ENCODE results near the gene TNFSF10.

The TNFSF10 gene

DNA sequence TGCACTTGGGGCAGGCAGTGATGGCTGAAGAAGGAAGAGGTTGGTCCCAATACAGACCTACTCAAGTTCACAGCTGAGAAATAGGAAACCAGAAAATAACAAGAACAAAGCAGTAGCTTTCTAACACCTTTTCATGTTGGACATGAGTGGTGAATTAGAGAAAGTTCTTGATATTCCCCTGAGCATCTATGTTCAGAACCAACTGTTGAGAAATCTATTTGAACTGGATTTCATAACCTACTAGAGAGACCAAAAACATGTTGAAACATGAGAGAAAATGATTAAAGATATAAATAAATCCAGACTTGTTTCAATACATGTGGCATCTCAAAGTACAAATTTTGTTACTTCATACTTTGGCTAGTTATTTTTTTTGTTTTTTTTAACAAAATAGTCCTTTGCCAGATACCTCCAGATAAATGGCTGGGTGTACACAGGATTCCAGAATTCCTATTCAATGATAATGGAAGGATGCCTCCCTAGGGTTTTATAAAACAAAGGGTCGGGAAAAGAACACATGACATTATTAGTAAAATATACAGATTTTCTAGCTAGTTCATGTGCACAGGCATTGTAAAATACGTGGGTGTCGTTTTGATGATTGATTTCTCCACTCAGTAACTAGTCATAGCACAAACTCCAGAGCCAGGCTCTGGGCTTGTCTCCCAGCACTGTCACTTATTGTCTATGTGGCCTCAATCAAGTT, 34.4 kb upstream of the TNFSF10 start:
- Histone ChIP-seq H3K27me3 (ENCODE audit: low read depth, low read length) (no peaks in the 10 kb centered on the region), H3K9me3 (ENCODE audit: control insufficient read depth in 1 of 2, low read length in 2 of 2) (no peaks in the 10 kb centered on the region), H3K27ac (ENCODE audit: low read length) (no peak overlapping the region), H3K4me1 (ENCODE audit: control insufficient read depth in 1 of 2, insufficient read depth in 2 of 2, low read length in 2 of 2) (peaks cover 0 to under 1% of the 10 kb centered on the region in 2 donors), H3K4me3 (ENCODE audit: low read depth in 1 of 2, low read length in 2 of 2) (no peak overlapping the region), H3K36me3 (ENCODE audit: control insufficient read depth in 1 of 2, insufficient read depth in 2 of 2, low read length in 2 of 2) (no peaks in the 10 kb centered on the region)

DNA sequence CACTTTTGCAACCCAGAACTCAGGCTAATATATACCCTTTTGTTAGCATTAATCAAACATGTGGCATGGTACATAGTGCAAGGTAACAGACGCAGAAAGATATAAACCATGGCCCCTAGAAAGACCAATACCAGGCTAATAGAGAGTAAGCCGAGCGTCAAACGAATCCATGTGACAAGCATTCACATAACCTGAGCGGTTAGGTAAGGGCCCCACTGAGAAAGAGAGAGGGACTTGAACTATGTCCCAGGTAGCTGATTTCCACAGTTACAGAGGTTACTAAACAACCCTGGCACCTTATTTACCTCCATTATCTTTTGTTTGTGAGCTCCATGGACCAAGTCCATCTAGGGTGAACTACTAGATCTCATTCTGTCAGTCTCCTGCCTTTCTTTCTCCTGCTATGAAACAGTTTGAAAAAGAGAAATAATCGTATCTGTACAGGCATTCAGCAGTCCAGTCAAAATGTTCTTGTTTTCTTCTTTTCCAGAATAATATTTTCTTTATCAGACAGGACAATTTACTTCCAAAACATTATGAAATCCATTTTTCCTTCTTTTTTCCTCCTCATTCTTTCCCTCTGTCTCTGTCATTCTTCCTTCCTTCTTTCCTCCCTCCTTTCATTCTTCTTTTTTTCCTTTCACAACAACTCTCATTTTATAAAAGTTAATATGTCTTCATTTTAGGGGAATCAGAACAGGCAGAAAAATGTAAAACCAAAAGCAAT, 30.5 kb upstream of the TNFSF10 start:
- Histone ChIP-seq H3K36me3 (ENCODE audit: control insufficient read depth in 1 of 2, insufficient read depth in 2 of 2, low read length in 2 of 2) (no peaks in the 10 kb centered on the region), H3K27me3 (ENCODE audit: low read depth, low read length) (no peaks in the 10 kb centered on the region), H3K4me1 (ENCODE audit: control insufficient read depth in 1 of 2, insufficient read depth in 2 of 2, low read length in 2 of 2) (peaks cover 0 to 1% of the 10 kb centered on the region in 2 donors), H3K9me3 (ENCODE audit: control insufficient read depth in 1 of 2, low read length in 2 of 2) (no peaks in the 10 kb centered on the region), H3K27ac (ENCODE audit: low read length) (no peak overlapping the region), H3K4me3 (ENCODE audit: low read depth in 1 of 2, low read length in 2 of 2) (peak overlapping the region in 1 of 2 donors; percentile 26)

DNA sequence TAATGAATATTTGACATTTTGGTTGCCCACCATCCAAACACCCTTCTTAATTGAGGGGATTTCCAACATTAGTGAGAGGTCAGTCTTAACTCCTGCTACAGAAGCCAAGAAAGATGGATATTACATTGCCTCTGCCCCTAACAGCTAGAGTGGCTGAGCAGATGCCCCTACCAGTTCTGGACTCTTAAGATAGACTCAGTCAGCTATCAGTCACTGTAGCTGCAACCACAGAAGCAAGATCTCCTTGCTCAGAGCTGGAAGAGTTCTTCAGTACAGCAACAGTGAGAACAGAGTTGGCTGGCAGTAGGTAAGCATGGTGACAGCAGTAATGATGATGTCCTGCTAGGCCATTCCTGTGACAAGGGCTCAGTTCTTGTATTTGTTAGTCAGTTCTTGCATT, 29.4 kb upstream of the TNFSF10 start:
- no peaks in the 10 kb centered on the region for H3K36me3 ChIP-seq (ENCODE audit: control insufficient read depth in 1 of 2, insufficient read depth in 2 of 2, low read length in 2 of 2)
- no peak overlapping the region for H3K27ac ChIP-seq (ENCODE audit: low read length)
- no peaks in the 10 kb centered on the region for H3K27me3 ChIP-seq (ENCODE audit: low read depth, low read length)
- no peak overlapping the region for H3K4me3 ChIP-seq (ENCODE audit: low read depth in 1 of 2, low read length in 2 of 2)
- no peaks in the 10 kb centered on the region for H3K9me3 ChIP-seq (ENCODE audit: control insufficient read depth in 1 of 2, low read length in 2 of 2)
- peaks cover 0 to 3% of the 10 kb centered on the region in 2 donors for H3K4me1 ChIP-seq (ENCODE audit: control insufficient read depth in 1 of 2, insufficient read depth in 2 of 2, low read length in 2 of 2)

GRCh38 chr3:172551874-172552273, 28.6 kb upstream of the TNFSF10 start:
- H3K4me1 ChIP-seq (ENCODE audit: control insufficient read depth in 1 of 2, insufficient read depth in 2 of 2, low read length in 2 of 2) = peaks cover 0 to 6% of the 10 kb centered on the region in 2 donors
- H3K27me3 ChIP-seq (ENCODE audit: low read depth, low read length) = no peaks in the 10 kb centered on the region
- H3K36me3 ChIP-seq (ENCODE audit: control insufficient read depth in 1 of 2, insufficient read depth in 2 of 2, low read length in 2 of 2) = no peaks in the 10 kb centered on the region
- H3K27ac ChIP-seq (ENCODE audit: low read length) = no peak overlapping the region
- H3K4me3 ChIP-seq (ENCODE audit: low read depth in 1 of 2, low read length in 2 of 2) = no peak overlapping the region
- no peaks in the 10 kb centered on the region for H3K9me3 ChIP-seq (ENCODE audit: control insufficient read depth in 1 of 2, low read length in 2 of 2)

DNA sequence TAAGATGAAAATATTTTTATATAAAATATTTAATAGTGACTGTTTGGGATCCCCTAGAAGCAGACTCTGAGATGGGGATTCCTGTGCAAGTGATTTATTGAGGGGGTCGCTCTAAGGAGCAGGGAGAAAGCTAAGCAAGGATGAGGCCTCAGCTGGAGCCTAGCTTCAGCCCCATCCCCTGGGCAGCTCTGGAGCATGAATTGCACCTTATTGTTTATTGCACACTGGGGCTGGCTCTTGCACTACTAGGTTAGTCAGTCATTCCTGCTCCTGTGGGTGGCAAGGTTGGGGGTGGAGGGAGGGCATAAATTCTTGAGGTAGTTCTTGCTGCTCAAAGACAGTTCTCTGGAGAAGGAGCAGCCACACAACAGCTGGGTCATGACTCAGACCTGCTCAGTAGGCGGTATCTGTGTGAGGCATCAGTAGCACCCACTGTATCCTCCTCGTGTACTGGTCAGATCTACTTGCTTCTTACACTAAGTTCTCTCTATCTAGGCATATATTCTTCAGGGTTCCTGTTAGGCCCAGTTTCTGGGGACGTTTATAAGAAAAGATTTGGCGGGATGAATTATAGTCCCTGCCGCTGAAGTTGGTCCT, 27.2 kb upstream of the TNFSF10 start:
- H3K4me3 ChIP-seq (ENCODE audit: low read depth in 1 of 2, low read length in 2 of 2) = no peak overlapping the region
- H3K27me3 ChIP-seq (ENCODE audit: low read depth, low read length) = no peaks in the 10 kb centered on the region
- no peaks in the 10 kb centered on the region for H3K9me3 ChIP-seq (ENCODE audit: control insufficient read depth in 1 of 2, low read length in 2 of 2)
- H3K4me1 ChIP-seq (ENCODE audit: control insufficient read depth in 1 of 2, insufficient read depth in 2 of 2, low read length in 2 of 2) = peaks cover 5 to 11% of the 10 kb centered on the region in 2 donors
- H3K27ac ChIP-seq (ENCODE audit: low read length) = no peak overlapping the region
- no peaks in the 10 kb centered on the region for H3K36me3 ChIP-seq (ENCODE audit: control insufficient read depth in 1 of 2, insufficient read depth in 2 of 2, low read length in 2 of 2)

DNA sequence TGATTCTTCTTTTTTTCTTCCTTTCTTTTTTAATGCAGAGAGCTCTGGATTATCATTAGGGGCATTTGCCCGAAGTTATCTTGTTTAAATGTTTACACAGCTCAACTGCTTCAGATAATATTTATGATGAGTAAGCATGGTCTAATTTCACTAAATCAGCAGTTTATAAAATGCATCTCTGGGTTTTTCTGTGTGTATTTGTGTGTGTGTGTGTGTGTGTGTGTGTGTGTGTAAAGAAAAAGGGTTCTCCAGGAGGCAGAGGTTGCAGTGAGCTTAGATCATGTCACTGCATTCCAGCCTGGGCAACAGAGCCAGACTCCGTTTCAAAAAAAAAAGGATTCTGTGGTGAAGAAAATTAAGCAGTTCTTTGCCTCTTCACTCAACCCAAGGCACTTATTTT, 25.9 kb upstream of the TNFSF10 start:
- no peaks in the 10 kb centered on the region for H3K9me3 ChIP-seq (ENCODE audit: control insufficient read depth in 1 of 2, low read length in 2 of 2)
- no peaks in the 10 kb centered on the region for H3K36me3 ChIP-seq (ENCODE audit: control insufficient read depth in 1 of 2, insufficient read depth in 2 of 2, low read length in 2 of 2)
- H3K4me1 ChIP-seq (ENCODE audit: control insufficient read depth in 1 of 2, insufficient read depth in 2 of 2, low read length in 2 of 2) = peaks cover 5 to 11% of the 10 kb centered on the region in 2 donors
- H3K27ac ChIP-seq (ENCODE audit: low read length) = no peak overlapping the region
- H3K27me3 ChIP-seq (ENCODE audit: low read depth, low read length) = no peaks in the 10 kb centered on the region
- no peak overlapping the region for H3K4me3 ChIP-seq (ENCODE audit: low read depth in 1 of 2, low read length in 2 of 2)

GRCh38 chr3:172546628-172547214, 23.5 kb upstream of the TNFSF10 start:
- H3K36me3 ChIP-seq (ENCODE audit: control insufficient read depth in 1 of 2, insufficient read depth in 2 of 2, low read length in 2 of 2) = no peaks in the 10 kb centered on the region
- no peaks in the 10 kb centered on the region for H3K9me3 ChIP-seq (ENCODE audit: control insufficient read depth in 1 of 2, low read length in 2 of 2)
- no peak overlapping the region for H3K4me3 ChIP-seq (ENCODE audit: low read depth in 1 of 2, low read length in 2 of 2)
- no peaks in the 10 kb centered on the region for H3K27me3 ChIP-seq (ENCODE audit: low read depth, low read length)
- H3K4me1 ChIP-seq (ENCODE audit: control insufficient read depth in 1 of 2, insufficient read depth in 2 of 2, low read length in 2 of 2) = peaks cover 10 to 17% of the 10 kb centered on the region in 2 donors
- H3K27ac ChIP-seq (ENCODE audit: low read length) = peak overlapping the region; percentile 56

- Histone ChIP-seq H3K4me1 (ENCODE audit: control insufficient read depth in 1 of 2, insufficient read depth in 2 of 2, low read length in 2 of 2) (peaks cover 10 to 17% of the 10 kb centered on the region in 2 donors), H3K27me3 (ENCODE audit: low read depth, low read length) (no peaks in the 10 kb centered on the region), H3K27ac (ENCODE audit: low read length) (peak overlapping the region; percentile 56), H3K36me3 (ENCODE audit: control insufficient read depth in 1 of 2, insufficient read depth in 2 of 2, low read length in 2 of 2) (no peaks in the 10 kb centered on the region), H3K4me3 (ENCODE audit: low read depth in 1 of 2, low read length in 2 of 2) (no peak overlapping the region), H3K9me3 (ENCODE audit: control insufficient read depth in 1 of 2, low read length in 2 of 2) (no peaks in the 10 kb centered on the region)
Measured at GRCh38 chr3:172546105-172546504, 22.9 kb upstream of the TNFSF10 start.

GRCh38 chr3:172544404-172544803, 21.2 kb upstream of the TNFSF10 start:
- Histone ChIP-seq H3K9me3 (ENCODE audit: control insufficient read depth in 1 of 2, low read length in 2 of 2) (no peaks in the 10 kb centered on the region), H3K4me3 (ENCODE audit: low read depth in 1 of 2, low read length in 2 of 2) (no peak overlapping the region), H3K27me3 (ENCODE audit: low read depth, low read length) (no peaks in the 10 kb centered on the region), H3K27ac (ENCODE audit: low read length) (no peak overlapping the region), H3K36me3 (ENCODE audit: control insufficient read depth in 1 of 2, insufficient read depth in 2 of 2, low read length in 2 of 2) (no peaks in the 10 kb centered on the region), H3K4me1 (ENCODE audit: control insufficient read depth in 1 of 2, insufficient read depth in 2 of 2, low read length in 2 of 2) (peaks cover 10 to 17% of the 10 kb centered on the region in 2 donors)

DNA sequence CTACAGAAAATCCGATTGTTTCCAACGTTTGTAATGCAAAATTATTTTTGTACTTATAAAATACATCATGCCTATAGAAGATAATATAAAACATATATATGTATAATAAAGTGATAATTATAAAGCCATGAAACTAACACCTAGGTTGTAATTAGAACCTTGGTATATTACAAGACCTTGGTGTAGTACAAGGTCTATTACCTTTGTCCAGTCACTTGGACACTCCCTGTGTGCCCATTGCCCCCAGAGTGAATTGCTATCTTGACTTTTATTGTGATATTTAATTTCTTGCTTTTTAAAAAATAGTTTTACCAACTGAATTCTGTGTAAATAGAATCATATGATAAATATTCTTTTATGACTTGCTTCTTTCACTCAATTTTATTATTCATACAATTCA, 20.7 kb upstream of the TNFSF10 start:
- H3K4me3 ChIP-seq (ENCODE audit: low read depth in 1 of 2, low read length in 2 of 2) = no peak overlapping the region
- H3K27me3 ChIP-seq (ENCODE audit: low read depth, low read length) = no peaks in the 10 kb centered on the region
- no peaks in the 10 kb centered on the region for H3K36me3 ChIP-seq (ENCODE audit: control insufficient read depth in 1 of 2, insufficient read depth in 2 of 2, low read length in 2 of 2)
- H3K27ac ChIP-seq (ENCODE audit: low read length) = no peak overlapping the region
- no peaks in the 10 kb centered on the region for H3K9me3 ChIP-seq (ENCODE audit: control insufficient read depth in 1 of 2, low read length in 2 of 2)
- H3K4me1 ChIP-seq (ENCODE audit: control insufficient read depth in 1 of 2, insufficient read depth in 2 of 2, low read length in 2 of 2) = peaks cover 10 to 17% of the 10 kb centered on the region in 2 donors

GRCh38 chr3:172543419-172543818, 20.2 kb upstream of the TNFSF10 start:
- Histone ChIP-seq H3K4me3 (ENCODE audit: low read depth in 1 of 2, low read length in 2 of 2) (no peak overlapping the region), H3K27ac (ENCODE audit: low read length) (no peak overlapping the region), H3K4me1 (ENCODE audit: control insufficient read depth in 1 of 2, insufficient read depth in 2 of 2, low read length in 2 of 2) (peaks cover 10 to 13% of the 10 kb centered on the region in 2 donors), H3K9me3 (ENCODE audit: control insufficient read depth in 1 of 2, low read length in 2 of 2) (no peaks in the 10 kb centered on the region), H3K27me3 (ENCODE audit: low read depth, low read length) (no peaks in the 10 kb centered on the region), H3K36me3 (ENCODE audit: control insufficient read depth in 1 of 2, insufficient read depth in 2 of 2, low read length in 2 of 2) (no peaks in the 10 kb centered on the region)
